DMS153 treated with DMSO at 0.1 percent for 48 hours (cell line): ENCODE results near the gene RPS6KC1.
A peak's percentile ranks its signal among the peaks of the same experiment; 100 is the strongest.
"Not testable (repeated sequence)": the region's sequence is repeated elsewhere in the genome, so short reads cannot be mapped to it uniquely, and the experiment has no call there.

Source experiments
- DNase-seq: peaks from one replicate; lab custom pipeline; 2025; ENCODE audit not compliant: unreplicated experiment; lab: John Stamatoyannopoulos, UW

RPS6KC1 gene

DNA sequence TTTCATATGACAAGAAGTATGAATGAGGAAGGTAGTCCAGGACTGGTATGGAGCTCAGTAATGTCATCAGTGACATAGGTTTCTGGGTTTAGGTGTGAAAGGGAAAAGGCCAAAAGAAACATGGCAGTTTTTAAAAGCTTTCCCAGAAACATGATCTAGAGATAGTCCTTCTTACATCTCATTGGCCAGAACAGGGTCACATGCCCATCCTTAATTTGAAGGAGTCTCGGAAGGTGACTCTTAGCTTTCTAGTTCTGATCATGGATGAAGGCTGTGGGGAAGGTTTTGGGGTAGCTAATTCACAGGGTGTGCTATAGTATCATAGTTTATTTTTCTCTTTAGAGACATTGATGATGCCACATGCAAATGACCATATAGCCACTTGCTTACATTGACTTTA, 55.3 kb downstream of the RPS6KC1 start:
- DNase-seq: no peak

GRCh38 chr1:213107613-213108012, 56.6 kb downstream of the RPS6KC1 start:
- DNase-seq: no peak

GRCh38 chr1:213110349-213111300, 59.6 kb downstream of the RPS6KC1 start:
- DNase-seq: no peak

- DNase-seq: no peak
These were observed 60.5 kb downstream of the RPS6KC1 start for GRCh38 chr1:213111502-213111901.

GRCh38 chr1:213112723-213113122, 61.7 kb downstream of the RPS6KC1 start:
- not testable (repeated sequence) for DNase-seq

GRCh38 chr1:213117699-213118180, 66.7 kb downstream of the RPS6KC1 start:
- not testable (repeated sequence) for DNase-seq

DNA sequence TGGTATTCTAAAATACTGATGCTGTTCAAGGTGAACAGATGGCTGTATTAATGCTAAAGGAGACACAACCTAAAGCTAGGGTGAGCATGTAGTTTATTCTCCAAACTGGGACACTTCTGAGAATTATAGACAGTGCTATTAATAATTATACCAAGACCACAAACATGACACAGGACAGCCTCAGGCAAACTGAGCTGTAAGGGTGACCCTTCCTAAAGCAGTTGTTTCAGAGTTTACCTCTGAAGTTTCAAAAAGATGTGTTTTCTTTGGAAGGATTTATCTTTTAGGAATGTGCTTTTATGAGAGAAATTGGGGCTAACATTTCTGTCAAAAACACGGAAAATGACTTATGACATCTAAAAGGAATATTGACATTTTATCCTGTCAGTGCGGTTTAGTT, 68.8 kb downstream of the RPS6KC1 start:
- no peak for DNase-seq

- DNase-seq: no peak
These were observed 69.3 kb downstream of the RPS6KC1 start for GRCh38 chr1:213120386-213120785.

- no peak for DNase-seq
These were observed 69.9 kb downstream of the RPS6KC1 start for GRCh38 chr1:213120961-213121360.

- DNase-seq: peak; percentile 60
These were observed 71.5 kb downstream of the RPS6KC1 start for GRCh38 chr1:213122514-213122929.

- DNase-seq: no peak
These were observed 72.0 kb downstream of the RPS6KC1 start for GRCh38 chr1:213123087-213123486.

- DNase-seq: no peak
These were observed 72.5 kb downstream of the RPS6KC1 start for GRCh38 chr1:213123536-213123935.

DNA sequence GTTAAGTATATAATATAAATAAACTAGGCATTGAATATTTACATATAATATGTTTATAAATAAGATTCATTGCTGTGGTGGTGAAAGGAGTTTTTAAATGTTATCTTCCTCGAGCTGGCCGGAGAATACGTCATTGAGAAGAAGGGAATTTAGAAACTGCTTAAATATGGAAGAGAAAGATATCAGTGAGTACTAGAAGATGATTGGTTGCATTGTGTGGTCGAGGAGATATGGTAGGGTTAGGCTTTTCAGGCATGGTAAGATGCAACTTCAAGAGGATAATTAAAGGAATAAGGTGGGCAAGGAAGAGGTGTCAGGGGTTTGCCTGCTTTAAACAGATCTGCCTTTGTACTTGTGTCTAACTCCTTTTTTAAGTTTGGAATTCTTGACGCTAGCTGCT, 73.5 kb downstream of the RPS6KC1 start:
- no peak for DNase-seq

- no peak for DNase-seq
These were observed 74.6 kb downstream of the RPS6KC1 start for GRCh38 chr1:213125643-213126042.

- no peak for DNase-seq
These were observed 76.0 kb downstream of the RPS6KC1 start for GRCh38 chr1:213127074-213127473.

DNA sequence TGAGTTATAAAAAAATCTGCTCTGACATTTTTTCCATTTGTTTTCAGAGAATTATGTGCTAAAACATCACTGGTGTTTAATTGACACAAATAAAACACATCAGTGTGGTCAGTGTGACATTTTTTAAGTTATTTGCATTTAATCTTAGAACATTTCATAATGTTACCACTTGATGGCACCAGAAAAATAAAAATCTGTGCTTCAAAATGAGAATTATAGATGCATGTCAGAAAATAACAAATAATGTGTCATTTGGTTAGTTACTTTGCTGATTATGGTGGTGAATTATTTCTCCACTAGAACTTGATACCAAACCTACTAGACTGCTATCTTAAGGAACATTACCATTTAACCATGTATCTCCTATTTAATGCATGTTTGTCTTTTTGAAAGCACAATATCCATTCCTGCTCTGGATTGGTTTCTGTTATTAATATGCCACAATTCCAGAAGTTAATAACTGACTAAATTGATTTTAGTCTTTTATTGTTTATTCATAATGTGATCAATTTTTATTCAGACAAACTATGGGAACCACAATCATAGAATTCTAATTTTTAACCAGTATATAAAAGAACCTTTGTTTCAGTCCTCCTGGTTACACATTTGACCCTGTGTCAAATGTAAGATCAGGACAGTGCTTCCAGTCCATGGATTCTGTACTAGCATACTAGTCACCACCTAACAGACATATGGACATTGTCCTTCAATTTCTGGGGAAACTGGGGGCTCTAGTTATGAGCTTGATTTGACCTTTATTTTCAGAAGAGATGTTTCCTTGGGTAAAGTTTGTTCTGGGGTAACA, 81.0 kb downstream of the RPS6KC1 start:
- DNase-seq: no peak

DNA sequence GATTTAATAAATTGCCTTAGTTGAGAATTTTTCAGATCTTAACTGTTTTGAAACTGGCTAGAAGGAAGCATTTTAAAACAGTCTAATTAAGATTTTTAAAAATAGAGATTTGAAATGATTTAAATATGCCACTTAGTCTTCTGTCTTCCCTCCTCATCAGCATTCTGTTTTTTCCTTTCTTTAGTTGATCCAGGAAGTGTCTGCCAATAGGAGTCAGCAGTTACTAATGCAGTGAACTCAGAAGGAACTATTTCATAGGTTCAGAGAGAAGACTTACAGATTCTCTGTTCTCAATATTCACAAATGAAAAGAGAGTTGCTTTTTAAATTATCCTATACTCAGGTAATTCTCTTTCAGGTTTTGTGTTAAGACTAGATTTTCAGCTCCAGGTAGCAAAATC, 84.5 kb downstream of the RPS6KC1 start:
- DNase-seq: no peak

DNA sequence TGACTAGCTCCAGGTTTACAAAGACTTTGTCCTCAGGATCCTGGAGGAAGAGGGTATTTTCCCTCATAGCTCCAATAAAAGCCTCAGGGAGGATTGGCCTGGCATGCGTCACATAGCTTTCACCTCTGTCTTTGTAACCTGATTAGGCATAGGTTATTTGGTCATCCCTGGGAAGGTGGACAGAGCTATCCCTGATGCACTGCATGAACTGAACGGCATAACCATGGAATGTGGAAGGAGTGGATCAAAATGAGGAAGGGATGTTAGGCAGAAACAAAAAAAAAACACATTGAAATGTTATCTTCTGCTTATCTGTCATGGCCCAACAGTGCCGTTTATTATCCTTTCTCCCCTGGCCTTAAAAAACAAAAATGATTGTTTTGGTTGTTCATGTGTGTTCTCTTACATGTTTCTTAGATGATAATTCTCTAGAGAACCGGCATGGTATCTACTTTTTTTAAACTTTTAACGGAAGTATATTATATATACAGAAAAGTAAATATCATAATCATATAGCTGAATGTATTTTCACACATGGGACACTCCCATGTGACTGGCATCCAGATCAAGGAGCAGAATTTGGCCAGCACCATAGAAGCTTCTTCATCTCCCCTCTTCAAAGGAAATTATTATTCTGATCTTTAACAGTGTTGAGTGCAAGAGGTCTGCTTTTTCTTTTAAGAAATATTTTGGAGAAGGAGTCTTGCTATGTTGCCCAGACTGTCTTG, 85.3 kb downstream of the RPS6KC1 start:
- no peak for DNase-seq

DNA sequence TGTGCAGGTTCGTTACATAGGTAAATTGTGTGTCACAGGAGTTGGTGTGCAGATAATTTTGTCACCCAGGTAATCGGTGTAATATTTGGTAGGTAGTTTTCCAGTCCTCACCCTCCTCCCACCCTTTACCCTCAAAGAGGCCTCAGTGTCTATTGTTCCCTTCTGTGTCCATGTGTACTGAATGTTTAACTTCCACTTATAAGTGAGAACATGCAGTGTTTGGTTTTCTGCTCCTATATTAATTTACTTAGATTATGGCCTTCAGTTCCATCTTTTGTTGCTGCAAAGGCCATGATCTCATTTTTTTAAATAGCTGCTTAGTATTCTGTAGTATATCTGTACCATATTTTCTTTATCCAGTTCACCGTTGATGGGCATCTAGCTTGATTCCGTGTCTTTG, 87.3 kb downstream of the RPS6KC1 start:
- peak; percentile 91 for DNase-seq

DNA sequence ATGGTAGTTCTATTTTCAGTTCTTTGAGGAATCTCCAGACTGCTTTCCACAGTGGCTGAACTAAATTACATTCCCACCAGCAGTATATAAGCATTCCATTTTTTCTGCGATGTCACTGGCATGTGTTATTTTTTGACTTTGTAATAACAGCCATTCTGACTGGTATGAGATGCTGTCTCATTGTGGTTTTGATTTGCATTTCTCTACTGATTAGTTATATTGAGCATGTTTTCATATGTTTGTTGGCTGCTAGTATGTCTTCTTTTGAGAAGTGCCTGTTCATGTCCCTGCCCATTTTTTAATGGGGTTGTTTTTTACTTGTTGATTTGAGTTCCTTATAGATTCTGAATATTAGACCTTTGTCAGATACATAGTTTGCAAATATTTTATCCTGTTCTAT, 87.9 kb downstream of the RPS6KC1 start:
- DNase-seq: no peak

GRCh38 chr1:213148905-213149304, 97.9 kb downstream of the RPS6KC1 start:
- no peak for DNase-seq
